Measurements from ENCODE around the gene MIEN1.

GRCh38 chr17:39740357-39741111 is 10.2 kb upstream of the MIEN1 start:
- TF ChIP-seq, protein P1, sequence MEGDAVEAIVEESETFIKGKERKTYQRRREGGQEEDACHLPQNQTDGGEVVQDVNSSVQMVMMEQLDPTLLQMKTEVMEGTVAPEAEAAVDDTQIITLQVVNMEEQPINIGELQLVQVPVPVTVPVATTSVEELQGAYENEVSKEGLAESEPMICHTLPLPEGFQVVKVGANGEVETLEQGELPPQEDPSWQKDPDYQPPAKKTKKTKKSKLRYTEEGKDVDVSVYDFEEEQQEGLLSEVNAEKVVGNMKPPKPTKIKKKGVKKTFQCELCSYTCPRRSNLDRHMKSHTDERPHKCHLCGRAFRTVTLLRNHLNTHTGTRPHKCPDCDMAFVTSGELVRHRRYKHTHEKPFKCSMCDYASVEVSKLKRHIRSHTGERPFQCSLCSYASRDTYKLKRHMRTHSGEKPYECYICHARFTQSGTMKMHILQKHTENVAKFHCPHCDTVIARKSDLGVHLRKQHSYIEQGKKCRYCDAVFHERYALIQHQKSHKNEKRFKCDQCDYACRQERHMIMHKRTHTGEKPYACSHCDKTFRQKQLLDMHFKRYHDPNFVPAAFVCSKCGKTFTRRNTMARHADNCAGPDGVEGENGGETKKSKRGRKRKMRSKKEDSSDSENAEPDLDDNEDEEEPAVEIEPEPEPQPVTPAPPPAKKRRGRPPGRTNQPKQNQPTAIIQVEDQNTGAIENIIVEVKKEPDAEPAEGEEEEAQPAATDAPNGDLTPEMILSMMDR (IDR thresholded peaks at IDR 0.05) = no peak
- TF ChIP-seq EZH2 (IDR thresholded peaks at IDR 0.05) = no peak

Measured in neural progenitor cell (in vitro differentiated cells).